Nucleus accumbens (tissue), 56 donors: ENCODE results near the gene PFDN4.
"Not testable (repeated sequence)": the region's sequence is repeated elsewhere in the genome, so short reads cannot be mapped to it uniquely, and the experiment has no call there.

ENCODE experiments used
- DNase-seq, 56 donors: peaks; one replicate each; lab custom pipeline; 2025; lab: John Stamatoyannopoulos, UW

The PFDN4 gene

GRCh38 chr20:54219751-54220426 is 12.0 kb downstream of the PFDN4 start:
- DNase-seq: peak in 1 of 56 donors; percentile 2

DNA sequence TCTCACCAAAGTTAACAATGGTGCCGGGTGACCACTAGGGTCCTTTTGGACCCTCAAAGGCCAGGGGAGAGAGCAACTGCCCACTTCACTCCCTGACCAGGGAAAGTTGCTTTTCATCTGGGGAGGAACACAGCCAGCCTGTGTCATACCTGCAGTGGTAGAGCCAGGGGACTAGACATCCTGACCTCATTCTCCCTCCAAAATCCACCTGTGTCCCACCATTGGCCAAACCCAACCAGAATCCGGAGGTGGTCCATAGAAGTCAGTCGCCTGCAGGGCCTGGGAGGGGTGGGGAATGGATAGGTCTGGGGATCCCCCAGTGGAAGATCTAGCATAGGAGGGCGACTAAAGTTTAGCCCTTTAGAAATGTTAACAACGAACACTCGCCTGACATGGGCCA is 12.8 kb downstream of the PFDN4 start:
- no peak for DNase-seq

- DNase-seq: no peak
Measured at GRCh38 chr20:54221353-54221752, 13.5 kb downstream of the PFDN4 start.

- peak in 3 of 56 donors; percentile 1 to 28 (median 28) for DNase-seq
Measured at GRCh38 chr20:54221996-54222890, 14.4 kb downstream of the PFDN4 start.

DNA sequence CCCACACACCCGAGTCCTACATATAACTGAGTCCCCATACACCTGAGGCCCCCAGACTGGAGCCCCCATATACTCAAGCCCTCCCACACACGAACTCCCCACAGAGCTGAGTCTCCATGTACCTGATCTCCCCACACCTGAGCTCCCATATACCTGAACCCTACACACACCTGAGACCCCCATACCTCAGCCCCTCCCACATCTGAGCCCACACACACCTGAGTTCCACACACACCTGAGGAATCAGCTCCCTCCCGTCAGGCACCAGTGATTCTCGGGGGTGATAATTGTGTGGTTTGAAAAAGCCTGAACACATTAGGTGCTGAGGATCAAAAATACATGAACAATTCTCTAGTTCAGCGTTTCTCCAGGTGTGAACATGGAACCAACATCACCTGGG is 15.4 kb downstream of the PFDN4 start:
- no peak for DNase-seq

GRCh38 chr20:54223751-54224150 is 15.9 kb downstream of the PFDN4 start:
- no peak for DNase-seq

DNA sequence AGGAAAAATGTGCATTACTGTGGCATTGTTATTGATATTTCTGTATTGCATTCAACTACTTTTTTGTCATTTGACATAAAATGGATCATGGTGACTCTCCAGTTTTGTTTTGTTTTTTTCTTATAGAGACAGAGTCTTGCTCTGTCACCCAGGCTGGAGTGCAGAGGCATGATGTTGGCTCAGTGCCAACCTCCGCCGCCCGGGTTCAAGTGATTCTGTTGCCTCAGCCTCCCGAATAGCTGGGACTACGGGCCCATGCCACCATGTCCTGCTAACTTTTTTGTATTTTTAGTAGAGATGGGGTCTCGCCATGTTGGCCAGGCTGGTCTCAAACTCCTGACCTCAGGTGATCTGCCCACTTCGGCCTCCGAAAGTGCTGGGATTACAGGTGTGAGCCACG is 16.8 kb downstream of the PFDN4 start:
- not testable (repeated sequence) for DNase-seq

GRCh38 chr20:54227241-54227640 is 19.4 kb downstream of the PFDN4 start:
- DNase-seq: no peak

DNA sequence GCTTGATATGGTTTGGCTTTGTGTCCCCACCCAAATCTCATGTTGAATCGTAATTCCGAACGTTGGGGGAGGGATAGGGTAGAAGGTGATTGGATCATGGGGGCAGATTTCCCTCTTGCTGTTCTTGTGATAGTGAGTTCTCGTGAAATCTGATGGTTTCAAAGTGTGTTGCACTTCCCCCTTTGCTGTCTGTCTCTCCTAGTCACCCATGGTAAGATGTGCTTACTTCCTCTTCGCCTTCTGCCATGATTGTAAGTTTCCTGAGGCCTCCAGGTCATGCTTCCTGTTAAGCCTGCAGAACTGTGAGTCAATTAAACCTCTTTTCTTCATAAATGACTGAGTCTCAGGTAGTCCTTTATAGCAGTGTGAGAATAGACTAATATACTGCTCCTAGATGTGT is 19.9 kb downstream of the PFDN4 start:
- no peak for DNase-seq

GRCh38 chr20:54228841-54229240 is 21.0 kb downstream of the PFDN4 start:
- no peak for DNase-seq

GRCh38 chr20:54229566-54230160 is 21.8 kb downstream of the PFDN4 start:
- DNase-seq: no peak

- no peak for DNase-seq
Measured at GRCh38 chr20:54231036-54231435, 23.1 kb downstream of the PFDN4 start.

DNA sequence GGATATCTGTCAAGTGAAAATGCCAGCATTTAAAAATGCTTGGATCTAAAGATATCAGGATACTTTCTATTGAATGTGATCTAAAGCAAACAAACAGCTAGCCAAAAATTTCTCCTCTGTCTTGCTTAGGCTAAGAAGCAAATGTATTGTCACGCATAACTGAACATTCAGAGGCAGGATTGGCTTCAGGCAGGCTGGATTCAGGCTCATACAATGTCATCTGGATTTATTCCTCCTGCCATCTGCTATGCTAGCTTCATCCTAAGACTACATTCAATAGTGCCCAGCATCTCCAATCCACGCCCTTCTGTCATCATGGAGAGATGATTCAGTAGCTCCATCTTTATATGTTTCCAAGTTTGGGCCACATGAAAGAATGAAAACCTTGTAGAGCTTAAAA is 27.1 kb downstream of the PFDN4 start:
- DNase-seq: no peak

DNA sequence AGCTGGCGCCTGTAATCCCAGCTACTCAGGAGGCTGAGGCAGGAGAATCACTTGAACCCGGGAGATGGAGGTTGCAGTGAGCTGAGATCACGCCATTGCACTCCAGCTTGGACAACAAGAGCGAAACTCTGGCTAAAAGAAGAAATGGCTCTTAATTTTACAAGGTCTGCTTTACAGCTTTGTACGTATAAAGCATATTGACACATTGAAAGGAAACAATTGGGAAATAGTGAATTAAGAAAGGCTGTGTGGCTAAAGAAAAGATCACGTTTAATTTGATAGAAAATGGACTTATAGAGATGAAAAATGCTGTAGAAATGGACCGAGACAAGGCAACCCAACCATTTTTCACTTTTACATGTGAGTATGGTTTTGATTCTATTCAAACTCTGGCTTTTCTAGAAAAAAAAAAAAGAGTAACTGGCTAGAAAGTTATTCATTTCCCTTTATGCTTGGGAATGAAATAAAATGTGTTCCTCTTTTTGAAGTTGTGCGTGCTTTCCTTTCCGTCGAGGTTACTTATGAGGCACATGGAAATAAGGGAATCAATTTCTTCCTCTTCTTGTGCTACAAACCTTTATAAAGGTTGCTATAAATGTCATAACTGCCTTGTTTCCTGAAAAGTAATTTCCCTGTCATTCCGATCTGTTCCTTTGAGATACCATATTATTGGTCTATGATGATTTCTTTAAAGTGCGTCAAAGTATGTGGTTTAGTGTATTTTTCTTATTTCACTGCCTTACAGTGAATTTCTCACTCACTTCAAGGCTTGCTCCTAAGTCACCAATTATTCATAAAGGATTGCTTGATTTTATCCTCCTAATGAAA is 29.4 kb downstream of the PFDN4 start:
- no peak for DNase-seq

- no peak for DNase-seq
Measured at GRCh38 chr20:54244113-54244512, 36.2 kb downstream of the PFDN4 start.

GRCh38 chr20:54248705-54249104 is 40.8 kb downstream of the PFDN4 start:
- not testable (repeated sequence) for DNase-seq

- no peak for DNase-seq
Measured at GRCh38 chr20:54250691-54251090, 42.8 kb downstream of the PFDN4 start.

GRCh38 chr20:54251096-54251495 is 43.2 kb downstream of the PFDN4 start:
- DNase-seq: no peak

DNA sequence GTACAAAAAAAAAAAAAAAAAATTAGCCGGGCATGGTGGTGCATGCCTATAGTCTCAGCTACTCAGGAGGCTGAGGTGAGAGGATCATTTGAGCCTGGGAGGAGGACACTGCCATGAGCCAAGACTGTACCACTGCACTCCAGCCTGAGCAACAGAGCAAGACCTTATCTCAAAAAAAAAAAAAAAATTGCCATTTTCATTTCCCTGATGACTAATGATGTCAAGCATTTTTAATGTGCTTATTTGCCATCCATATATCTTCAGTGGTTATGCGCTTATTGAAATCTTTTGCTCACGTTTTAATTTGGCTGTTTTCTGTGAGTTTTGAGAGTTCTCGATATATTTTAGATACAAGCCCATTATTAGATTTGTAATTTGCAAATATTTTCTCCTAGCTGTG is 46.7 kb downstream of the PFDN4 start:
- no peak for DNase-seq

DNA sequence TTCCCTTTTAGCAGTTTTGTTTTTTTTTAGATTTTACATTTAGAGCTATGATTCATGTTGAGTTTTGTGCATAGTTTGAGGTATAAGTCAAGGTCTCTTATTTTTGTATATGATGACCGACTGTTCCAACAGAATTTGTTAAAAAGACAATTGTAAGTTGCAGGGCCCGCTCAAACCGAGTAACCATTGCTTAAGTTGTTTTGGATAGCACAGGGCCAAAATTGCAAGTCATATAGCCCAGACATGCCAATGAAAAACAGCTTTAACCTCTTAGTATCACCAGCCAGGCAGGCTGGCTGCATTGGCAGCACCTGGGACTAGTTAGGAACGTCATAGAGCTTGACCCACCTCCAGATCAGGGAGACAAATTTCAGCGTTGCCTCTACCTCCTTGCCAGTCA is 47.3 kb downstream of the PFDN4 start:
- no peak for DNase-seq

DNA sequence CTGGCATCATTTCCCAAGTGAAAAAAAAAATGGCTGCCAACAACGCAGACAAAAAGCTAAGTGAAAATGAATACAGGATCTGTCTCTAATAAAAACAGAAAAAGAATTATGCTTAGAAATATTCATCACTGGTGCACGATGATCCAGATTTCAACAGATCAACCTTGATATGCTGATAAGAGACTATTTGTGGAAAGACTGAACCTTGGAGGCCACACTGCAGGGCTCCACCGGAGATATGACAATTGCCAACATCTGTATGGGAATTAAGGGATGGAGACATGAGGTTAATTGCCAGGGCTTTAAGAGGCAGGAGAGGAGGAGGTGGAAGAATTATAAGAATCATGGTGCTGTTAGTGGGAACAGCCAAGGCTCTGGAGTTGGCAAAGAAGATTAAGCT is 48.3 kb downstream of the PFDN4 start:
- no peak for DNase-seq
